Large intestine (tissue), 3 donors: ENCODE results near the gene MYO16. TPM values are rescaled to one million over a fixed set of nuclear protein-coding genes. Genes with fewer than 3 reads are reported as not detected.

ENCODE experiments used
- DNase-seq, 2 donors: peaks; one replicate each; pipeline versions ENCODE4 v3.0.0 to v3.0.0-alpha.2; 2013
- H3K27ac ChIP-seq: one replicate; pipeline ENCODE4 v1.5.1; 2013; ENCODE audit warnings: low read length
- H3K27me3 ChIP-seq: 2 replicates; pipeline ENCODE4 v1.6.1; 2013; ENCODE audit warnings: low read length; ENCODE audit not compliant: control insufficient read depth, insufficient read depth
- H3K36me3 ChIP-seq: 2 replicates; pipeline ENCODE4 v1.6.1; 2013; ENCODE audit warnings: low read length; ENCODE audit not compliant: control insufficient read depth, insufficient read depth
- H3K4me1 ChIP-seq: one replicate; pipeline ENCODE4 v1.6.1; 2013; ENCODE audit warnings: low read length; ENCODE audit not compliant: control insufficient read depth, insufficient read depth
- H3K4me3 ChIP-seq: one replicate; pipeline ENCODE4 v1.5.1; 2013; ENCODE audit warnings: low read length
- H3K9me3 ChIP-seq: one replicate; pipeline ENCODE4 v1.6.1; 2013; ENCODE audit warnings: mild to moderate bottlenecking, low read depth, low read length, moderate library complexity; ENCODE audit not compliant: control insufficient read depth
- WGBS: methylation state at CpG from one replicate; pipeline ENCODE4 v1.1.5; 2013; ENCODE audit warnings: low lambda C conversion rate; ENCODE audit not compliant: insufficient coverage; 5-methylcytosine and 5-hydroxymethylcytosine counted together
- polyA plus RNA-seq: library from polyadenylated mRNA; unstranded; fragments of 120-200 nt; gene quantifications from one replicate; pipeline ENCODE4 v1.2.1, GENCODE V29; 2013

MYO16 gene
- polyA plus RNA-seq, 1 donor: 0.27 TPM

DNA sequence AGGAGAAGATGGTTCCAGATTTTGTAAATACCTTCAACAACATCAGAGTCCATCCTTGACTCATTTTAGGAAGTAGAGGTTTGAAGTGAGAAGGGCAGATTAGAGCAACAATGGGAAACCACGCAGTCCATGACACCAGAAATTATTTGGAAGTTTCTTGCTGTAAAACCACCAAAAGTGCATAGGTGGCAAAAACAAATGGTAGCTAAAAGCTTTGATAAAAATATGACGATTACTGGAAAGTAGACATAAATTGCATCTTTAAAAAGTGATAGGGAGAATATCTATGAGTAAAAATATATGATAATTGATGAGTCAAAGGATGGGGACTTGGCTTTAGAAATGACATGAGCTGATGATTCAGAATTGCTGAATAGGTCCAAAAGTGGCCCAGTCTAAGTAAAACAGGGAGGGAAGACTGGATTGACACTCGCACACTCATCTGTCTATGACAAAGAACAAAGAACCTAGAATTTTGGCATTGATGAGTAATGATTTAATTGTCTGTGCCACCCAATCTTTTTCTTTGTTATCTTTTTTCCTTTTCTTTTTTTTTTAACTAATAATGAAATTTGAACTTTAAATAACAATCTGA, 472.2 kb downstream of the MYO16 start:
- H3K27ac ChIP-seq: no peak overlapping the region
- WGBS: 96% methylated on average over 2 of the region's 3 CpGs
- H3K27me3 ChIP-seq: no peaks in the 10 kb centered on the region
- no peak for DNase-seq
- no peak overlapping the region for H3K4me3 ChIP-seq
- H3K4me1 ChIP-seq: no peaks in the 10 kb centered on the region
- H3K36me3 ChIP-seq: no peaks in the 10 kb centered on the region
- no peaks in the 10 kb centered on the region for H3K9me3 ChIP-seq

DNA sequence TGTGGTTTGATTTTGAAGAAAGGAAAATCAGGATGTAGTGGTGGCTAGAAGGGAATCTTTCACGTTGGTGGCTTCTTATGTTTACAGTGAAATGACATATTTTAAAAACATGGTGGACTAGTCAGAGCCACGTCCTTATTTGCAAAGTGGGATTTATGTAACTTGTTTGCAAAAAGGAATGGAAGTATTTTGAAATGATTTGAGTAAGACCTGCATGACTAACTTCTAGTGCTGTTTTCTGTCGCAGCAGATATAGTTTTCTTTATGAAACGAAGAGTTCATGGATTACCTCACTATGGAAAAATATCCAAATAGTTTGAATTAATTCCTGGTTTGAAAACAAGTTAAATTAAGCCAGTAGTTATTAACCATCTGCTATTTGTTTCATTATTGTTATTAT, 476.5 kb downstream of the MYO16 start:
- Histone ChIP-seq H3K4me3 (no peak overlapping the region), H3K27me3 (no peaks in the 10 kb centered on the region), H3K36me3 (no peaks in the 10 kb centered on the region), H3K27ac (no peak overlapping the region), H3K9me3 (no peaks in the 10 kb centered on the region), H3K4me1 (no peaks in the 10 kb centered on the region)
- 85% methylated on average over 3 of the region's 4 CpGs for WGBS
- no peak for DNase-seq

DNA sequence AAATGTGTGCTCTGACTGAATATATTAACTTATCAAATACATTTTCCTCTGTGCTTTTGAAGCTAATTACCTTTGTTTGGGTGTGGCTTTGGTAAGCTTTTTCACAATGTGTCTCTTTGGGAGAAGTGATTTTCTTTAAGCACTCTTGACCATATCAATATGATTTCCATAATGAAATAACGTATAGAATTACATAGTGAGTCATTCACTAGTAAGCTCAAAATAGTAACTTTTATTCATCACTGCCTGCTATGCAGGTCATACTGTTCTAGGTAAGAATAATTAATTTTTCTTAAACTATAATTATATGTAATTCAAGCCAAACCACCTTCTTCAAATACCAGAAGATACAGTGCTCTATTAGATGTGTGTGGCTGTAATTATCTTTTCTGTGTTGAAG, 480.7 kb downstream of the MYO16 start:
- Histone ChIP-seq H3K27ac (no peak overlapping the region), H3K36me3 (no peaks in the 10 kb centered on the region), H3K4me3 (no peak overlapping the region), H3K4me1 (no peaks in the 10 kb centered on the region), H3K9me3 (no peaks in the 10 kb centered on the region), H3K27me3 (no peaks in the 10 kb centered on the region)
- no peak for DNase-seq
- 100% methylated on average over 1 of the region's 1 CpG for WGBS

DNA sequence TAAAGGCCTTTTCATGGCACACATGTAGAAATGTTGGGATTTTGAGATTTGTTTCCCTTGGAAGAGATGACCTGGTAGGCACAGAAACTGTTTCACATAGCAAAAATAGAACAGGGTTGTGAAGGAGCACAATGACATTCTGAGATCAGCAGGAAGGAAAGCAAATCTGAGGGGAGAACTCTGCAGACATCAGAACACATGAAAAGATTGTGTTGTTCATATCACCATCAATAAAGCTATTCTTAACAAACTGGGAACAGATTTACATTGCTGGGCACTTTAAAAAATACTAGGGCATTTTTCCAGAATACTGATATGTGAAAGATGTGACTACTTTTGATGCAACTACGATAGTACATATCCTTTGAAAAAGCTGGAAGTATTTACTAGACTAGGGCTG, 481.7 kb downstream of the MYO16 start:
- Histone ChIP-seq H3K4me1 (no peaks in the 10 kb centered on the region), H3K27ac (no peak overlapping the region), H3K4me3 (no peak overlapping the region), H3K36me3 (no peaks in the 10 kb centered on the region), H3K9me3 (no peaks in the 10 kb centered on the region), H3K27me3 (no peaks in the 10 kb centered on the region)
- no peak for DNase-seq
- WGBS: no CpG with 5 or more reads among the region's 1 CpG

DNA sequence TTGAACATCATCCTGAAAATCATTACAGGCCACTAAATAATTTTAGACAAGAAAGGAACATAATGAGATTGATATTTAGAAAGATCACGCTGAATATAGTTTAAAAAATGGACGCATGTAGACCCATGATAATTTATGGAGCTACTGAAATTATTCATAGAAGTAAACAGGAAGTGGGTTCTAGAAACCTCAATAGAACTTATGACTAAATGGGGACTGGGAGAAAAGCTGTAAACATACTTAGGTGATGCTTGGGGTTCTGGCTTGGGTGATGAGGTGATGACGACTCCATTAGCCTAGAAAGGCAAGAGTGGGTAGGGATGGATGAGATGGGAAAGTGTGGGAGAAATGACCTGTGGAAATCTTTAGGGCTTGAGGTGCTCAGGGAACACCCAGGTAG, 484.0 kb downstream of the MYO16 start:
- WGBS: 90% methylated on average over 3 of the region's 3 CpGs
- no peaks in the 10 kb centered on the region for H3K9me3 ChIP-seq
- no peak overlapping the region for H3K4me3 ChIP-seq
- H3K4me1 ChIP-seq: no peaks in the 10 kb centered on the region
- no peaks in the 10 kb centered on the region for H3K36me3 ChIP-seq
- no peaks in the 10 kb centered on the region for H3K27me3 ChIP-seq
- H3K27ac ChIP-seq: no peak overlapping the region
- DNase-seq: no peak

DNA sequence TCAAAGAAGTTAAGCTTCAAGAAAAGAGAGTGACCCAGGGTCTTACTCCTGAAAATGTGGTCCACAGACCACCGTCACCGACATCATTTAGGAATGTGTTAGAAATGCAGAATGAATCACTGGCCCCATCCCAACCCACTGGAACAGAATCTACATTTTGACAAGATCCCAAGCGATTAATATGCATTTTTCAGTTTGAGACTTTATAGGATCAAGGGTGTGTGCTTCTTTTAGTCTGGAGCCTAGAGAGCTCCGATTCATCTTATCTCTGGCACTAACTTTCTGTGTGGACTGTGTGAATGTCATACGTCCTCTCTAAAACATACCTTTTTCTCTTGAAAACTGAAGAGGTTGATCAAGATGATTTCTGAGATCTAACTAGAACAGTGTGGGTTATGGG, 484.8 kb downstream of the MYO16 start:
- Histone ChIP-seq H3K36me3 (no peaks in the 10 kb centered on the region), H3K27ac (no peak overlapping the region), H3K27me3 (no peaks in the 10 kb centered on the region), H3K4me1 (no peaks in the 10 kb centered on the region), H3K9me3 (no peaks in the 10 kb centered on the region), H3K4me3 (no peak overlapping the region)
- DNase-seq: no peak
- WGBS: 60% methylated on average over 1 of the region's 5 CpGs

DNA sequence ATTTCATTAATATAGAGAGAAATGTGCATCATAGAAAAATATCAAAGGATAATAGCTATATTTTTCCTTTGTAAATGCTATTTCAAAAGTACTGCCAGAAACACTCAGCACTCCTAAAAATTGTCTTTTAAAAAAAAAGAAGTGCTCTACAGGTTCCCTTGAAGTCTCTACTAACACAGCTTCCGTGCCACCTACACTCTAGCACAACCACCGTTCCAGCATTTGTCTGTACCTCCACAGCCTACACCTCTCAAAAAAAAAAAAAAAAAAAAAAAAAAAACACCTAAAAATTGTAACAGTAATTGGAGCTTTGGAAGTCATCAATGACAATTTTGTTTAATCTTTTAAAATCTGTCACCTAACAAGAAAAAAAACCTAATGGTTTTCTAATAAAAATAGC, 485.6 kb downstream of the MYO16 start:
- no peak overlapping the region for H3K27ac ChIP-seq
- no peaks in the 10 kb centered on the region for H3K36me3 ChIP-seq
- no peaks in the 10 kb centered on the region for H3K27me3 ChIP-seq
- no peaks in the 10 kb centered on the region for H3K4me1 ChIP-seq
- H3K9me3 ChIP-seq: no peaks in the 10 kb centered on the region
- no peak for DNase-seq
- H3K4me3 ChIP-seq: no peak overlapping the region
- no CpG with 5 or more reads among the region's 2 CpGs for WGBS

DNA sequence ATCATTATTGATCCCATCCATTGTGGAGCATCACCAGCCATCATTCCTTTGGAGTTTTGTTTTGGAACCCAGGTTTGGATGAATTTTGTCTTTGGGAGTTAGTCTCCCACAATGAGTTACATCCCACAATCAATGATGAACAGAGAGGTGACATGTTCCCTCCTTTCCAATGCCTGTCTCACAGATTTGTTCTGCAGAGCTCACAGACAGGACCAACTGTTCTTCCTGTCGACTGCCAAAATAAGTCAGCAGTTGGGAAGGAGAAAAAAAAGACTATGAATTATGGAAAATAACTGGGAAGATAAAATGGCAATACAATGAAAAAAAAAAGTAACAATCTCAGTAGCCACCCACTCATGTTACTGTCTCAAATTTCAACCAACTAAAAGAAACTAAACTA, 489.1 kb downstream of the MYO16 start:
- H3K27ac ChIP-seq: no peak overlapping the region
- 100% methylated on average over 1 of the region's 1 CpG for WGBS
- no peaks in the 10 kb centered on the region for H3K36me3 ChIP-seq
- no peaks in the 10 kb centered on the region for H3K4me1 ChIP-seq
- no peaks in the 10 kb centered on the region for H3K9me3 ChIP-seq
- DNase-seq: no peak
- H3K27me3 ChIP-seq: no peaks in the 10 kb centered on the region
- no peak overlapping the region for H3K4me3 ChIP-seq

DNA sequence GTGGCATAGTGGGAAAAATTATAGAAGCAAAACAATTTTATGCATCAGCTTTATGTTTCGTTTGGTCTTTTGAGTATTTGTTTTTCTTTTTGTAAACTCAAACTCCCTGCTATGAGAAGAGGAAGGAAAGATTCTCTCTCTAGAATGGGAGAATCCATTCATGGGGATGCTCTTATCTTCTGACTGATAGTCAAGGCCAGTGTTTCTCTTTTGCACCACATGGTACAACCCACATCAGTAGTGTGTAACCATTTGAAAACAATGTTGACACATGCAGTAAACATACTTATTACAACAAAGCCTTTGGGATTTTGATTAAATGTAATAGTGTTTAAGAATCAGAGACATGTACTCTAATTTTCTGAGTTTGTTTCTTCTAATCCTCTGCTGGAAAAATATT, 490.5 kb downstream of the MYO16 start:
- WGBS: 22% methylated on average over 1 of the region's 1 CpG
- Histone ChIP-seq H3K27ac (no peak overlapping the region), H3K27me3 (no peaks in the 10 kb centered on the region), H3K4me1 (no peaks in the 10 kb centered on the region), H3K9me3 (no peaks in the 10 kb centered on the region), H3K4me3 (no peak overlapping the region), H3K36me3 (no peaks in the 10 kb centered on the region)
- peak in 1 of 2 donors; percentile 14 for DNase-seq

DNA sequence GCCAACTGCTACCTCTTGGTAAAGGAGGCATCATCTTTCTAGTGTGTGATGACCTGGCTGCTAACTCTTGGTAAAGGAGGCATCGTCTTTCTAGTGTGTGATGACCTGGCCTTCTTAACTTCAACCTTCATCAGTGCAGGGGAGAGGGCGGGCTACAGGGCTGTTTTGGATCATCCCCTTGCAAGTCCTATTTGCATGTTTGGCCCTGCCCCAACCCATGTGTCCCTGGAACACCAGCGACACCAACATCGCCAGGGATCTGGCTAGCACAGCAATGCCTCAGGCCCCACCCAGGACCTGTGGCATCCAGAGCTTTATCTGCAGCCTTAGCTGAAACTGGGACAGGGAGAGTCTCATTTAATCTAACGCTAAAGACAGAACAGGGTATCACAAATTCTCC, 492.4 kb downstream of the MYO16 start:
- no peaks in the 10 kb centered on the region for H3K27me3 ChIP-seq
- H3K27ac ChIP-seq: no peak overlapping the region
- no peaks in the 10 kb centered on the region for H3K36me3 ChIP-seq
- DNase-seq: no peak
- no peak overlapping the region for H3K4me3 ChIP-seq
- no peaks in the 10 kb centered on the region for H3K9me3 ChIP-seq
- no peaks in the 10 kb centered on the region for H3K4me1 ChIP-seq
- 100% methylated on average over 1 of the region's 5 CpGs for WGBS

DNA sequence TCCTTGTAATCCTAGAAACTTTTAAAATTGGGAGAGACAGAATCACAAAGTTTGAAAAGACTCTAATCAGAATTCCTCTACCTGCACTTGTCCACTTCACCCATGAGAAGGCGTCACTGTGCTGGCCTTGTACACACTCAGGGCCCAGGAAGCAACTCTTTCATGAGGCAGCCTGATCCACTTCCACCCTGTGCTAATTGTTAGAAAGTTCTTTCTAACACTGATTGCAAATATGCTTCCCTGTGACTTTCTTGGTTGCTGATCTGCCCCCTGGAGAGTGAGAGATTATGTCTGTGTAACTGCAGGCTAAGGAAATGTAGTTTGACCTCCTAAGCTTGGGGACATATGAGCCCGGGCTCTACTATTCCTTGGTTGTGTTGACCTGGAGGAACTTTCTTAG, 494.6 kb downstream of the MYO16 start:
- H3K27ac ChIP-seq: no peak overlapping the region
- no peaks in the 10 kb centered on the region for H3K27me3 ChIP-seq
- DNase-seq: no peak
- no CpG with 5 or more reads among the region's 2 CpGs for WGBS
- H3K4me1 ChIP-seq: no peaks in the 10 kb centered on the region
- H3K9me3 ChIP-seq: peaks cover 4% of the 10 kb centered on the region
- H3K4me3 ChIP-seq: no peak overlapping the region
- H3K36me3 ChIP-seq: no peaks in the 10 kb centered on the region
